Motor neuron (in vitro differentiated cells): ENCODE measurements around the gene MYO7B. TPM values are rescaled to one million over a fixed set of nuclear protein-coding genes. Genes with fewer than 3 reads are reported as not detected.

Experiments used
- ATAC-seq, 8 experiments: fragments of 200-7000 bp; cut with Tn5 transposase; replicated peaks in 6 of 8; 2 replicates each; pipeline ENCODE4 v1.8.0; 2021; ENCODE audit warnings: mild to moderate bottlenecking in 8 of 8, moderate library complexity in 8 of 8
- H3K27ac ChIP-seq, 2 donors: fragments of 250-450 bp; sonication (Bioruptor Pico); 2 replicates each; pipeline ENCODE4 v1.9.0; 2021; ENCODE audit warnings: antibody characterized with exemption in 2 of 2, mild to moderate bottlenecking in 2 of 2, moderate library complexity in 1 of 2
- H3K4me1 ChIP-seq, 2 donors: fragments of 250-450 bp; sonication (Bioruptor Pico); replicated peaks in 1 of 2; 2 replicates each; pipeline ENCODE4 v1.6.1; 2021; ENCODE audit warnings: antibody characterized with exemption in 2 of 2, mild to moderate bottlenecking in 2 of 2, moderate library complexity in 1 of 2
- H3K4me3 ChIP-seq, 5 donors: fragments of 250-450 bp; sonication (Bioruptor Pico); 2 replicates each; pipeline ENCODE4 v1.9.0; 2021; ENCODE audit warnings: antibody characterized with exemption in 5 of 5, mild to moderate bottlenecking in 5 of 5, moderate library complexity in 4 of 5
- WGBS, 10 experiments: fragments of 450-650 bp; shearing (Covaris generic); methylation state at CpG; one replicate each; pipeline ENCODE4 v1.0.0; 2022; 5-methylcytosine and 5-hydroxymethylcytosine counted together
- in situ Hi-C, 9 experiments: fragments of 400-800 bp; cut with MboI; loops; one replicate each; pipeline ENCODE4 v1.15.0; 2021; ENCODE audit warnings: low sequenced_read_pairs in 9 of 9, low pct_unique_long_range_greater_than_20kb in 2 of 9; ENCODE audit not compliant: unreplicated experiment in 9 of 9
- total RNA-seq, 8 experiments: library from RNA; unstranded; fragments of 300-600 nt; gene quantifications; 2 replicates each; pipeline versions ENCODE4 v1.2.3 to v1.2.4, GENCODE V29; 2022

Gene MYO7B
- total RNA-seq, 8 experiments from 2014 or later: 0.08 to 1.1 (median 0.36) TPM; not detected in 2

DNA sequence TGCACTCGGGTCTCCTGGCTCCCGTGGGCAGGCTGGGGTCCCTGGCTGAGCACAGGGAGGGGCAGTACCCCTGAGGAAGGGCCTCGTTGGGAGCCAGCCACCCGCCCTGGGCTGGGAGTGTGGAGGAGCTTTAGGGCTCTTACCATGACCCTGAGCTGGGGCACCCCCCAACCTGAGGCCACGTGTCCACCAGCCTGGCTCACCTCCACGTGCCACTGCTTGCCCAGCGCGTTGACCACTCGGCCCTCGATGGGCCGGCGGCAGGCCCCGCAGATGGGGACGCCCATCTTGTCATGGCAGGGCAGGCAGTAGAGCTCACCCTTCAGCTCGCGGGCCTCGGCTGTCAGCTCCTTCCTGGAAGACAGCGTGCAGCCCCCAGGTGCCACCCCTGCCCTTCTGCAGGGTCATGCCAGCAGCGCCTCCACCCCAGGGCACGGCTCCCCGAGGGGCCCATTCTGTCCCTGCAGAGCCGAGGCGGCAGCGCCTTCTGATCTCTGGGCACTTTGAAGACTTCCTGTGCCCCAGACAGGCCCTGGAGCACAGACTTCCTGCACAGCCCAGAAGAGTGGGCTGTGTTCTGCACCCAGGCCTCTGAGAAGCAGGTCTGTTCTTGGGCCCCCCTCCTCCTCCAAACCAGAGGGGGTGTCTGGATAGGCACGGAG lies 106.5 kb downstream of the MYO7B start:
- 80% methylated on average over 1 of the region's 25 CpGs; no CpG with 5 or more reads in 9 of the 10 experiments for WGBS, 10 experiments
- no peak for ATAC-seq
- no peak overlapping the region for H3K4me3 ChIP-seq
- peaks cover 26 to 43% of the 10 kb centered on the region in 2 donors for H3K4me1 ChIP-seq
- H3K27ac ChIP-seq: no peak overlapping the region
- in situ Hi-C loops: no loop called here

DNA sequence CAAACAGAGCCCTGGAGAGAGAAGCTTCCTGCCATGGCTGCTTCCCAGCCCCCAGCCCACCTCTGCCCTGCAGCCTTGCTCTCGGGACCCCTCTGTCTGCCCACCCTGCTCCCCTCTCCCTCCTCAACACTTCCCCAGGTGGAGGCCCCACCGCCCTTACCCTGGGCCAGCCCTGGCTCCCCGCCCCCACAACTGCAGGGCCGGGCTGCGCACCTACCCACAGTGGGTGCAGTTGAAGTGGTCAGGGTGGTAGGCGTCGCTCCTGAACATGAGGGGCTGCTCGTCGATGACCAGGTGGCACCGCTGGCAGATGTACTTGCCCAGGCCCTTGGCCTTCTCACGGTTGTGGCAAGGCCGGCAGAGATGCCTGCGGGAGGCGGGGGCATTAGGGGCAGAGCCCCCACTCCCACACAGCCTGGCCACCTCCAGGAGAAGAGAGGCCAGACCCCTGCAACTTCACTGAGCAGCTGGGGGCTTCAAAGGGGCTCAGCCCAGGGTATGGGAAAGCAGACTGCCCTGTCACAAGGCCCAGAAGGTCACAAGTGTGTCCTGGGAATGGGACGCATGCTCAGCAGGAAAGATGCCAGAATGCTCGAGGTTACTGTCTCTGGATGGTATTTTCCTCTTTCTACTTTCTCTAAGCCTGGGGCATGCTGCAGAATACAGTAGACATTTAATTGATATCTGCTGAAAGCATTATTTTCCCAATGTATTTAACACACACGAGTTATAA lies 107.4 kb downstream of the MYO7B start:
- Histone ChIP-seq H3K27ac (no peak overlapping the region), H3K4me3 (no peak overlapping the region), H3K4me1 (peaks cover 17 to 39% of the 10 kb centered on the region in 2 donors)
- in situ Hi-C loops: no loop called here
- WGBS, 10 experiments: 37 to 100% (median 58%) methylated on average over 1 to 3 of the region's 17 CpGs; no CpG with 5 or more reads in 5 of the 10 experiments
- no peak for ATAC-seq

DNA sequence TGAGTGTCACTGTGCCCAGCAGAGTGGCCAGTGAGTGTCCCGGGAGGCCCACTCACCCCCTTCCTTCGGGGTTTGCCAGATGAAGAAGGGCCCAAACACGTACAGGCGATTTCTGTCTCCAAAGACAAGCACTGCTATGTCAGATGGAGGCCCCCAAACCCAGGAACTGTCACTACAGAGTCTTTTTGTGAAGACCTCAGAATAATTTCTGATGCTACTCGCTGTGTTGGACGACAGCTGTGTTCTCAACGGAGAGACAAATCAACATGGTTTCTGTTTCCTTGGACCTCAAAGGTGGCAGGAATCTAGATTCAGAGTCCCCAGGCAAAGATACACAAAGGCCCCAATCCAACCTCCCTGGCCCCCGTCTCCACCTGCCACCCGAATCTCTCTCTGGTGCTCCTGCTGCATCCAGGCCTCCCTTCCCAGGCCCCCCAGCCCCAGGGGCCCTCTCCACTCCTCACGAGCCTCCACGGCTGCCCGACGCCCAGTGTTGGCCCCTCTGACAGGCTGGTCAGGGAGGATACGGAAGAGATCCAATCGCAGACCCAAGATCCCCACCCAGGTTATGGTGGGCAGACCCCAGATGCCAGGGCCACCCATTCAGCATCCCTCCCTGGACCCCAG lies 108.1 kb downstream of the MYO7B start:
- Histone ChIP-seq H3K4me3 (no peak overlapping the region), H3K27ac (no peak overlapping the region), H3K4me1 (peaks cover 15 to 36% of the 10 kb centered on the region in 2 donors)
- 64 to 100% (median 87%) methylated on average over 1 to 8 of the region's 15 CpGs; no CpG with 5 or more reads in 2 of the 10 experiments for WGBS, 10 experiments
- in situ Hi-C loops: no loop called here
- ATAC-seq: no peak

DNA sequence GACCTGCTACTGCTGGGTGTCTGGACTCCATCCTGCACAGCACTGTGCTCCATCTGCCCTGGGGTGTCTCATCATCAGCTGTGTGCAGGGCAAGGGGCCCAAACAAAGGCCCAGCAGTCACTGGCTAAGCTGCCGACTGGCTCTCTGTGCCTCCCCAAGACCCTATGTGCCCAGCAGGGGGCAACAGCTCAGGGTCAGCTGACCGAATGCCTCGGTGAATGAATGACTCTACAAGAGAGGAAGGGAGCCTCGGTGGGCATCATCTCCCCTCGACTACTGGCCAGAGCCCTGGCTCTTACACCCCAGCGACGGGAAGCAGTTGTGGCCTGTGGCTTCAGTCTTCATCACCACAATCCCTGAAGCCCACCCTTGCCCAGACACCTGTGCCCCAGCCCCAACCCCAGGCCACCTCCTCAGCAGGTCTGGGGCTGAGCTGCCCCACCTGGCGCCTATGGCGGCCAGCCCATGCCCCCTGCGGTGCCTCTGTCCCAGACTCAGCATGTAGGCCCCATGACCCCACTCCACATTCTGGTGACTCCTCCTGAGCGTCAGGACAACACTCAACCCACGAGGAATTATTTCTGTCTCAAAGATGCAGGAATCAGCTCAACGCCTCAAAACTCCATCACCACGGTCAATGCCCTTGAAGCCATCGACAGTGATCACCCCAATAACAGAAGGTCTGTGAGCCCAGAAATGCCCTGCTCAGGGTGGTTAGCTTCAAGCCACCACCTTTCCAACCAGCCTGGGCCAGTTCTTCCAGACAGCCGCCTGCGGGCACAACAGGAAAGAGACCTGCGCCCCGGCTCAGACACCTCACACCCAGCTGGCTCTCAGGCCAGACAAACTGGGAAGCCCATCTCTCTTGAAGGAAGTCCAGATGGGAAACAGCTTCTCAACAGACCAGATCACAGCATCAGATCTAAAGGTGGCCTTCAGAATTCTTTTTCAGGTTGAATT lies 108.9 kb downstream of the MYO7B start:
- no peak for ATAC-seq
- H3K4me1 ChIP-seq: peaks cover 15 to 37% of the 10 kb centered on the region in 2 donors
- H3K27ac ChIP-seq: no peak overlapping the region
- in situ Hi-C loops: no loop called here
- WGBS, 10 experiments: 97 to 100% methylated on average over 2 to 4 of the region's 19 CpGs; no CpG with 5 or more reads in 8 of the 10 experiments
- no peak overlapping the region for H3K4me3 ChIP-seq

DNA sequence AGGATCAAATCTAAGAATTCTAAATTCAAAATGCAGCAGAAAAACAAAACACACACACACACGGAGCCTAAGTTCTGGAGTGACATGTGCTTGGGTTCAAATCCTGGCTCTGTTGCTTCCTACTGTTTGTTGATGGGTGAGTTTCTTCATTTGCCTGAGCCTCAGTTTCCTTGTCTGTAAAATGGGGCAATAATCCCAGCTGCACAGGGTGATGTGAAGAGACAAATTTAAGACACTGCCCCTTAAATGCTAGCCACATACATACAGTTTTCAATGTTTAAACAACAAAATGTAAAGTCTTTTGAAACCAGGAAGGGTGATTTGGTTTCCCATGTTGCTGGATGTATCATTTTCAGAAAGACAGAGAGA lies 109.5 kb downstream of the MYO7B start:
- in situ Hi-C loops: no loop called here
- H3K27ac ChIP-seq: no peak overlapping the region
- H3K4me1 ChIP-seq: peaks cover 14 to 36% of the 10 kb centered on the region in 2 donors
- no peak for ATAC-seq
- H3K4me3 ChIP-seq: no peak overlapping the region
- 33 to 80% (median 80%) methylated on average over 1 of the region's 1 CpG; no CpG with 5 or more reads in 5 of the 10 experiments for WGBS, 10 experiments

DNA sequence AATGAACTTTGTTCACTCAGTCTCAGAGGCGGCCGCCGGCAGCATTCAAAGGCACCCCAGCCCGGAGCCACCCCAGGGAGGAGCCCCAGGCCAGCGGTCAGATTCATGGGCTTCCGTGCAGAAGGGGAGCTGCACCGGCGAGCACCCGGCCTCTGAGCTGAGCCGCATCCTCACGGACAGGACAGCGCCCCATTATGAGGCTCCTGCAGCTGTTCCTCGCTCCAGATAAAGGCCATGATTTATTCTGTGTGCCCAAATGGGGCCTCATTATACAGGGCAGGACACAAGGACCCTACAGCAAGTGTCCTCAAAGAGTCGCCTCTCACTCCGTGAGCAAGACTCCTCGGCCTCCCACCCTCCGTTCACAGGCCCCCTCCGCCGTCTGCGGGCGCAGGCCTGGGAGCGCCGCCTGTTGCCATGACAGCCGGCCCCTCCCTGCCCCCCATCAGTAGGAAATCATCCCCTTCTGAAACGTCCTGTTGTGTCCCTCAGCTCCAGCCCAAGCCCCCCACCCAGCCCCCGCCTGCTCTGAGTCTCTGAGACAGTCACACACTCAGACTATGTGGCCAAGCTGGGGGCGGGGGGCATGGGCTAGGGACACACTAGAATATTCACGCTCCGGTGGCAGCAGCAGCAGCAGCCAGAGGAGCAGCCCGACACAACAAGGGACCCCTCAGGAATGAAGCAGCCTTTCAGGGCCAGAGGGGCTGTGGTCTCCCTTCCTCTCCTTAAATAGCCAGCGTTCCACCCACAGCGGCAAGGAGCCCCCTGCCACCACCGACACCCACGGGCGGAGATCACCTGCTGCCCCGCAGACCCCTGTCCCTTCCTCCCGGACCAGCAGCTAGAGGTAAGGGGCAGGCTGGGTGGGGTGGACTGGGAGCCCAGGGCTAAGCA lies 110.2 kb downstream of the MYO7B start, which contains the start of gene GPR17:
TSS of gene GPR17 (plus strand) at position 759 of the 897 bp plus-strand sequence. CDS start 4,583 bp downstream, outside the sequence.
- ATAC-seq: peak in 5 of 8 experiments; percentile 78 to 88 (median 87)
- H3K27ac ChIP-seq: no peak within 1 kb of the TSS
- H3K4me3 ChIP-seq: no peak within 1 kb of the TSS
- peaks cover 10 to 30% of the 10 kb centered on the region in 2 donors for H3K4me1 ChIP-seq
- in situ Hi-C loops: no loop called here
- 19 to 100% (median 50%) methylated on average over 2 to 5 of the region's 37 CpGs; no CpG with 5 or more reads in 3 of the 10 experiments for WGBS, 10 experiments

- in situ Hi-C loops: no loop called here
- H3K4me1 ChIP-seq: peaks cover 10 to 30% of the 10 kb centered on the region in 2 donors
- no peak for ATAC-seq
- H3K27ac ChIP-seq: no peak overlapping the region
- no peak overlapping the region for H3K4me3 ChIP-seq
- 86 to 100% (median 90%) methylated on average over 1 to 2 of the region's 24 CpGs; no CpG with 5 or more reads in 4 of the 10 experiments for WGBS, 10 experiments
Measured at GRCh38 chr2:127646487-127647241, 111.2 kb downstream of the MYO7B start.

- 20 to 91% (median 75%) methylated on average over 1 to 10 of the region's 16 CpGs; no CpG with 5 or more reads in 6 of the 10 experiments for WGBS, 10 experiments
- in situ Hi-C loops: no loop called here
- H3K4me3 ChIP-seq: no peak overlapping the region
- H3K27ac ChIP-seq: no peak overlapping the region
- peaks cover 10 to 30% of the 10 kb centered on the region in 2 donors for H3K4me1 ChIP-seq
- peak in 1 of 8 experiments; percentile 32 for ATAC-seq
Measured at GRCh38 chr2:127647242-127648190, 112.0 kb downstream of the MYO7B start.

DNA sequence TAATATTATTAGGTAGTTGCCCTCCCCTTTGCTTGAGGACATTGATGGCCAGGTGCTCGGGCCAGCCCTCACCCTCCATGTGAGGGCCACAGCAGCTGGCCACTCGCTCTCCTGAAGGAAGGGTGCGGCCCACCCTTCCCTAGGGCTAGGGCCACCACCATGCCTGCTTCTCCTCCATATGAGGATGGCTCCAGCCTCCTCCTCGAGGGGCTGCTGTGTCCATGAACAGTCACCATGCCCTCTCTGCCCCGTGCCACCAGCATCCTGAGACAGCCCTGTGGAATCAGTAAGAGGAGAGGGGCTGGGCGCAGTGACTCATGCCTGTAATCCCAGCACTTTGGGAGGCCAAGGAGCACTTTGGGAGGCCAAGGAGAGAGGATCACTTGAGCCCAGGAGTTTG lies 112.8 kb downstream of the MYO7B start:
- Histone ChIP-seq H3K4me1 (peaks cover 10 to 30% of the 10 kb centered on the region in 2 donors), H3K27ac (no peak overlapping the region), H3K4me3 (no peak overlapping the region)
- WGBS, 10 experiments: 50 to 100% (median 97%) methylated on average over 1 to 3 of the region's 6 CpGs; no CpG with 5 or more reads in 6 of the 10 experiments
- in situ Hi-C loops: no loop called here
- ATAC-seq: no peak

DNA sequence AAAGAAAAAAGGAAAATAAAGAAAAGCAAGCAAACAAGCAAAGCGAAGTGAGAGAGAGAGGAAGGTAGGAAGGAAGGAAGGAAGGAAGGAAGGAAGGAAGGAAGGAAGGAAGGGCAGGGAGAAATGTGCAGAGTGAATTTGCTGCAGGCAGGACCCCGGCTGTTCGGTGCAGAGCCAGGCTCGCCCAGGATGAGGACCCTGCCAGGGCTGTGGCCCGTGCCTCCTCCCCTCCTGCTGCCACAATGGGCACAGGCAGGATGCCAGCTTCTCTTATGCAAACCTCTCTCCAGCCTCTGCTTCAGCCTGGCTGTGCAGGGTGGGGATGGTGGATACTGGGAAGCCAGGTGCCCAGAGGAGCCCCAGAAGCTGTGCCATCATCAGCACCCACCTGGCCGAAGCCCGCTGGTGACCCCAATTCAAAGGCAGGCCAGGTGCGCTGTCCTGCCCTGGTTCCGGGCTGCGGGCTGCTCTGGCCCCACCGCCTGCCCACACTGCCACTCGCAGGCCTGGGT lies 113.7 kb downstream of the MYO7B start:
- H3K4me1 ChIP-seq: peaks cover 10 to 30% of the 10 kb centered on the region in 2 donors
- in situ Hi-C loops: no loop called here
- 93% methylated on average over 6 of the region's 12 CpGs; no CpG with 5 or more reads in 9 of the 10 experiments for WGBS, 10 experiments
- peak in 1 of 8 experiments; percentile 10 for ATAC-seq
- no peak overlapping the region for H3K27ac ChIP-seq
- no peak overlapping the region for H3K4me3 ChIP-seq
